Trophoblast cell (in vitro differentiated cells and primary cell): Measurements from ENCODE around the gene AKAP8.
"Not testable (repeated sequence)": the region's sequence is repeated elsewhere in the genome, so short reads cannot be mapped to it uniquely, and the experiment has no call there.

ENCODE experiments used
- DNase-seq, 2 donors: peaks; one replicate each; pipeline ENCODE4 v3.0.0-alpha.2; 2016
- H2AFZ ChIP-seq: 2 replicates; pipeline ENCODE4 v1.6.1; 2013; ENCODE audit warnings: low read length, moderate library complexity, mild to moderate bottlenecking; ENCODE audit not compliant: insufficient read depth, poor library complexity
- H2AK5ac ChIP-seq: 2 replicates; pipeline ENCODE4 v1.6.1; 2013; ENCODE audit warnings: mild to moderate bottlenecking, low read length
- H2BK120ac ChIP-seq: 2 replicates; pipeline ENCODE4 v1.6.1; 2013; ENCODE audit warnings: low read length, mild to moderate bottlenecking, moderate library complexity; ENCODE audit not compliant: insufficient read depth, poor library complexity
- H2BK12ac ChIP-seq: 2 replicates; pipeline ENCODE4 v1.6.1; 2013; ENCODE audit warnings: mild to moderate bottlenecking, low read length, moderate library complexity
- H2BK5ac ChIP-seq: 2 replicates; pipeline ENCODE4 v1.6.1; 2013; ENCODE audit warnings: low read length, low read depth, moderate library complexity, mild to moderate bottlenecking; ENCODE audit not compliant: poor library complexity
- H3K14ac ChIP-seq: 2 replicates; pipeline ENCODE4 v1.6.1; 2013; ENCODE audit warnings: mild to moderate bottlenecking, low read length
- H3K18ac ChIP-seq: 2 replicates; pipeline ENCODE4 v1.6.1; 2013; ENCODE audit warnings: mild to moderate bottlenecking, low read length
- H3K23ac ChIP-seq: 2 replicates; pipeline ENCODE4 v1.6.1; 2013; ENCODE audit warnings: low read length
- H3K27ac ChIP-seq: 2 replicates; pipeline ENCODE4 v1.5.1; 2013; ENCODE audit warnings: low read depth, mild to moderate bottlenecking, inconsistent platforms, low read length, moderate library complexity
- H3K27me3 ChIP-seq: 2 replicates; pipeline ENCODE4 v1.6.1; 2013; ENCODE audit warnings: inconsistent platforms, mild to moderate bottlenecking, low read length, moderate library complexity; ENCODE audit not compliant: insufficient read depth
- H3K36me3 ChIP-seq, 2 experiments: 1 replicate in 1 of 2; 2 replicates in 1 of 2; pipeline ENCODE4 v1.6.1; 2013; ENCODE audit warnings: low read length in 2 of 2, mild to moderate bottlenecking in 2 of 2, moderate library complexity in 1 of 2; ENCODE audit not compliant: insufficient read depth in 2 of 2, control insufficient read depth in 1 of 2
- H3K4ac ChIP-seq: 2 replicates; pipeline ENCODE4 v1.6.1; 2013; ENCODE audit warnings: low read depth, mild to moderate bottlenecking, low read length, moderate library complexity
- H3K4me1 ChIP-seq, 2 experiments: 1 replicate in 1 of 2; 2 replicates in 1 of 2; pipeline ENCODE4 v1.6.1; 2013; ENCODE audit warnings: low read length in 2 of 2, mild to moderate bottlenecking in 2 of 2, moderate library complexity in 1 of 2; ENCODE audit not compliant: insufficient read depth in 2 of 2, control insufficient read depth in 1 of 2
- H3K4me2 ChIP-seq: 2 replicates; pipeline ENCODE4 v1.6.1; 2013; ENCODE audit warnings: inconsistent platforms, mild to moderate bottlenecking, low read length, moderate library complexity
- H3K4me3 ChIP-seq: 2 replicates; pipeline ENCODE4 v1.5.1; 2013; ENCODE audit warnings: mild to moderate bottlenecking, low read depth, low read length, inconsistent platforms
- H3K79me1 ChIP-seq: one replicate; pipeline ENCODE4 v1.6.1; 2013; ENCODE audit warnings: low read length
- H3K79me2 ChIP-seq: 2 replicates; pipeline ENCODE4 v1.6.1; 2013; ENCODE audit warnings: low read length, mild to moderate bottlenecking; ENCODE audit not compliant: control insufficient read depth, insufficient read depth, poor library complexity
- H3K9ac ChIP-seq: 2 replicates; pipeline ENCODE4 v1.6.1; 2013; ENCODE audit warnings: mild to moderate bottlenecking, low read length
- H3K9me3 ChIP-seq: 2 replicates; pipeline ENCODE4 v1.6.1; 2013; ENCODE audit warnings: low read depth, mild to moderate bottlenecking, control low read depth, inconsistent platforms, low read length; ENCODE audit not compliant: insufficient read depth
- H4K12ac ChIP-seq: 2 replicates; pipeline ENCODE4 v1.6.1; 2013; ENCODE audit warnings: low read depth, mild to moderate bottlenecking, low read length, moderate library complexity
- H4K8ac ChIP-seq: 2 replicates; pipeline ENCODE4 v1.6.1; 2013; ENCODE audit warnings: low read depth, mild to moderate bottlenecking, low read length, moderate library complexity
- H4K91ac ChIP-seq: one replicate; pipeline ENCODE4 v1.6.1; 2013; ENCODE audit warnings: low read depth, mild to moderate bottlenecking, low read length, moderate library complexity
- WGBS: extraction: QIAGEN DNeasy Blood & Tissue Kit; methylation state at CpG from one replicate; pipeline ENCODE4 v1.1.7; 2013; ENCODE audit warnings: missing lambda C conversion rate; ENCODE audit not compliant: insufficient read length, insufficient coverage; ENCODE audit errors: extremely low coverage; 5-methylcytosine and 5-hydroxymethylcytosine counted together

Gene AKAP8

GRCh38 chr19:15352535-15352934 is 27.1 kb downstream of the AKAP8 start:
- not testable (repeated sequence) for H2BK12ac ChIP-seq, H3K79me1 ChIP-seq, H2BK120ac ChIP-seq, H3K4me1 ChIP-seq, H2BK5ac ChIP-seq, DNase-seq, H3K18ac ChIP-seq, H3K9me3 ChIP-seq, H3K79me2 ChIP-seq, H3K23ac ChIP-seq, H2AK5ac ChIP-seq, H3K4ac ChIP-seq, H4K12ac ChIP-seq, H3K9ac ChIP-seq, H2AFZ ChIP-seq, H4K91ac ChIP-seq, H3K27me3 ChIP-seq, H3K27ac ChIP-seq, H4K8ac ChIP-seq, H3K4me3 ChIP-seq, H3K14ac ChIP-seq, H3K4me2 ChIP-seq
- no CpG with 5 or more reads among the region's 8 CpGs for WGBS
- H3K36me3 ChIP-seq = peaks cover 32 to 34% of the 10 kb centered on the region in 2 experiments

- H3K23ac ChIP-seq, H3K79me2 ChIP-seq, H2AK5ac ChIP-seq, H2BK120ac ChIP-seq, H3K18ac ChIP-seq, H3K79me1 ChIP-seq, H3K9ac ChIP-seq, H2BK12ac ChIP-seq, H3K4me3 ChIP-seq, H3K14ac ChIP-seq, H3K9me3 ChIP-seq, H4K8ac ChIP-seq, H3K4me2 ChIP-seq, H2AFZ ChIP-seq, DNase-seq, H3K4ac ChIP-seq, H2BK5ac ChIP-seq, H4K12ac ChIP-seq, H3K27me3 ChIP-seq, H3K4me1 ChIP-seq, H4K91ac ChIP-seq, H3K27ac ChIP-seq: not testable (repeated sequence)
- WGBS = no CpG with 5 or more reads among the region's 11 CpGs
- peaks cover 11 to 13% of the 10 kb centered on the region in 2 experiments for H3K36me3 ChIP-seq
Observed at GRCh38 chr19:15341328-15341727, 38.3 kb downstream of the AKAP8 start.

GRCh38 chr19:15340086-15340485 is 39.5 kb downstream of the AKAP8 start:
- H3K27me3 ChIP-seq = no peaks in the 10 kb centered on the region
- H3K79me2 ChIP-seq = no peaks in the 10 kb centered on the region
- H4K12ac ChIP-seq = no peak overlapping the region
- H3K36me3 ChIP-seq = peaks cover 8 to 10% of the 10 kb centered on the region in 2 experiments
- no peak overlapping the region for H3K27ac ChIP-seq
- no peak overlapping the region for H3K4me2 ChIP-seq
- H3K23ac ChIP-seq = no peak overlapping the region
- no peak overlapping the region for H4K91ac ChIP-seq
- H3K4me3 ChIP-seq = no peak overlapping the region
- H2BK12ac ChIP-seq = no peak overlapping the region
- no peak overlapping the region for H2BK120ac ChIP-seq
- no CpG with 5 or more reads among the region's 4 CpGs for WGBS
- no peak overlapping the region for H2BK5ac ChIP-seq
- H3K4ac ChIP-seq = no peak overlapping the region
- H3K9me3 ChIP-seq = peaks cover 2% of the 10 kb centered on the region
- H4K8ac ChIP-seq = no peak overlapping the region
- DNase-seq = peak in 1 of 2 donors; percentile 56
- no peaks in the 10 kb centered on the region for H3K4me1 ChIP-seq
- no peaks in the 10 kb centered on the region for H3K79me1 ChIP-seq
- H2AK5ac ChIP-seq = no peak overlapping the region
- no peak overlapping the region for H2AFZ ChIP-seq
- no peak overlapping the region for H3K18ac ChIP-seq
- no peak overlapping the region for H3K14ac ChIP-seq
- H3K9ac ChIP-seq = no peak overlapping the region

- Histone ChIP-seq H2AK5ac (no peak overlapping the region), H3K27ac (no peak overlapping the region), H3K27me3 (no peaks in the 10 kb centered on the region), H3K14ac (no peak overlapping the region), H3K79me2 (peaks cover 6% of the 10 kb centered on the region), H2AFZ (no peak overlapping the region), H3K4me3 (no peak overlapping the region), H4K8ac (no peak overlapping the region), H3K36me3 (peaks cover 0 to under 1% of the 10 kb centered on the region in 2 experiments), H2BK5ac (no peak overlapping the region), H3K18ac (no peak overlapping the region), H3K4me2 (no peak overlapping the region), H4K12ac (no peak overlapping the region), H3K9ac (no peak overlapping the region), H3K9me3 (no peaks in the 10 kb centered on the region), H2BK12ac (no peak overlapping the region), H3K23ac (no peak overlapping the region), H4K91ac (no peak overlapping the region), H3K4ac (no peak overlapping the region), H3K4me1 (peaks cover 0 to 4% of the 10 kb centered on the region in 2 experiments), H2BK120ac (no peak overlapping the region), H3K79me1 (peaks cover 5% of the 10 kb centered on the region)
- no CpG with 5 or more reads among the region's 8 CpGs for WGBS
- no peak for DNase-seq
Observed at GRCh38 chr19:15337202-15337601, 42.4 kb downstream of the AKAP8 start.
